GM12878 (cell line): ENCODE data around the gene ACSF3.

Experiments
- EZH2 ChIP-seq: IDR thresholded peaks from 2 replicates; pipeline ENCODE4 v1.6.1; 2012; ENCODE audit warnings: low read depth, mild to moderate bottlenecking, control low read depth, inconsistent platforms, low read length, borderline replicate concordance; ENCODE audit not compliant: control insufficient read depth
- JUND ChIP-seq: IDR thresholded peaks from 2 replicates; pipeline ENCODE4 v1.6.1; 2012; ENCODE audit warnings: low read depth, mild to moderate bottlenecking, low read length, improper control_type of control experiment, moderate library complexity
- KDM1A ChIP-seq: fragments of 200-600 bp; sonication (generic); IDR thresholded peaks from 2 replicates; pipeline ENCODE4 v1.6.1; 2016; ENCODE audit warnings: borderline replicate concordance
- TF ChIP-seq, protein P1 (sequence below), 3 experiments: IDR thresholded peaks in 2 of 3; conservative IDR thresholded peaks in 1 of 3; 2 replicates each; pipeline ENCODE4 v1.5.1; 2011; ENCODE audit warnings: low read depth in 3 of 3, low read length in 3 of 3, mild to moderate bottlenecking in 3 of 3, control low read depth in 2 of 3, moderate library complexity in 2 of 3, inconsistent platforms in 1 of 3, mixed read lengths in 1 of 3; ENCODE audit not compliant: control insufficient read depth in 2 of 3, insufficient read depth in 1 of 3; ENCODE audit errors: extremely low read depth in 1 of 3

DNA sequence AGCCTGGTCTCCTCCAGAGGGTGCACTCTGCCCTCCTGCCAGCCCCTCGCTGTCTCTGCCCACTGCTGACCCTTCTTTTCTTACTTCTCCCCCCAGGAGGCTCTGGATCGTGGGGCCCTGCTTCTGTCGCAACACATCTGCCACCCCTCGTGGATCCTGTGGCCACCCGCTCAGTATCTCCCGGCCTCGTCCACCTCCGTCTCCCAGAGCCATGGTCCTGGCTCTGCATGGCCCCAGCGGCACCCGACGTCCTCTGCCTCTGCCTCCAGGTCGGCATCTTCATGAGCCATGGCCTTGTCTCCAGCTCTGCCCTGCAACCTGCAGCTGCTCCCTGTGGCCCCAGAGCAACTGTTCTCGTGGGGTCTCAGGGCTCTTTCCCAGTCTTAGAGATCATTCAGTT is 12.1 kb upstream of the ACSF3 start:
- TF ChIP-seq, protein P1, sequence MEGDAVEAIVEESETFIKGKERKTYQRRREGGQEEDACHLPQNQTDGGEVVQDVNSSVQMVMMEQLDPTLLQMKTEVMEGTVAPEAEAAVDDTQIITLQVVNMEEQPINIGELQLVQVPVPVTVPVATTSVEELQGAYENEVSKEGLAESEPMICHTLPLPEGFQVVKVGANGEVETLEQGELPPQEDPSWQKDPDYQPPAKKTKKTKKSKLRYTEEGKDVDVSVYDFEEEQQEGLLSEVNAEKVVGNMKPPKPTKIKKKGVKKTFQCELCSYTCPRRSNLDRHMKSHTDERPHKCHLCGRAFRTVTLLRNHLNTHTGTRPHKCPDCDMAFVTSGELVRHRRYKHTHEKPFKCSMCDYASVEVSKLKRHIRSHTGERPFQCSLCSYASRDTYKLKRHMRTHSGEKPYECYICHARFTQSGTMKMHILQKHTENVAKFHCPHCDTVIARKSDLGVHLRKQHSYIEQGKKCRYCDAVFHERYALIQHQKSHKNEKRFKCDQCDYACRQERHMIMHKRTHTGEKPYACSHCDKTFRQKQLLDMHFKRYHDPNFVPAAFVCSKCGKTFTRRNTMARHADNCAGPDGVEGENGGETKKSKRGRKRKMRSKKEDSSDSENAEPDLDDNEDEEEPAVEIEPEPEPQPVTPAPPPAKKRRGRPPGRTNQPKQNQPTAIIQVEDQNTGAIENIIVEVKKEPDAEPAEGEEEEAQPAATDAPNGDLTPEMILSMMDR (IDR thresholded peaks at IDR 0.05 in 2 of 3, conservative IDR thresholded peaks at IDR 0.05 in 1 of 3; ENCODE audit: control insufficient read depth in 2 of 3, extremely low read depth in 1 of 3, insufficient read depth in 1 of 3, low read depth in 3 of 3, low read length in 3 of 3): no peak
- TF ChIP-seq KDM1A (no peak), JUND (no peak), EZH2 (no peak)
